ENCODE data around the gene IKZF2.

IKZF2 gene

DNA sequence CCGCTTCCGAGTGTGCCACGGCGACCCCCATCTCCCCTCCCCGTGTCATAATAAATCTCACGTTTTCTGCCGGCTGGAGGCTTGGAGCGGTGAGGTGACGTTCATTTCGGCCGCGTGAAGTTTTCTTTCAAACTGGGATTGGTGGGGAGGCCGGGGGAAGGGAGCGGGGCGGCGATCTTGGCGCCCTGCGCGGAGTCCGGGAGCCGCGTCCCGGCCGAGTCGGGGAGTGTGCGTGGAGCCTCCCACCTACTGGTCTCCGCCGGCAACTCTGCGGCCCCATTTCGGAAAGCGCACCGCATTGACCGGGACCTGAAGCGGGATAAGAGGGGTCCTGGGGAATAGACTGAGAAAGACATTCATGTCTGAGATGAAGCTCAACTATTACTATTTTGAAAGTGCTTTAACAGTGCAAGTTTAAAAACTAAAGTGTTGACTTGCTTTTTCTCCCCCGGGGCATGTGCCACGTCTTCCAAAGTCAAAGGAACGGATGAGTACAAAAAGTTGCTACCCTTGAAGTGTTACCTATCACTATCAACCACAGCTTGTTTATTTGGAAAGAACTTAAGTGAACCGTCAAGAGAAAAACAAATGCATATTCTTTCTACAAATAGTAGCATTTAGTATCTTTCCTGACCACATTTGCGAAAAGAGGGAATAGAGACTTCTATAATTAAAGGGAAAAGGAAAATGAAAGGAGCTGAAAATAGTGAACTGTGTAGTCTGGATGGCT is 818 bp upstream of the IKZF2 start:
- DNase-seq, result peak; percentile 30

DNA sequence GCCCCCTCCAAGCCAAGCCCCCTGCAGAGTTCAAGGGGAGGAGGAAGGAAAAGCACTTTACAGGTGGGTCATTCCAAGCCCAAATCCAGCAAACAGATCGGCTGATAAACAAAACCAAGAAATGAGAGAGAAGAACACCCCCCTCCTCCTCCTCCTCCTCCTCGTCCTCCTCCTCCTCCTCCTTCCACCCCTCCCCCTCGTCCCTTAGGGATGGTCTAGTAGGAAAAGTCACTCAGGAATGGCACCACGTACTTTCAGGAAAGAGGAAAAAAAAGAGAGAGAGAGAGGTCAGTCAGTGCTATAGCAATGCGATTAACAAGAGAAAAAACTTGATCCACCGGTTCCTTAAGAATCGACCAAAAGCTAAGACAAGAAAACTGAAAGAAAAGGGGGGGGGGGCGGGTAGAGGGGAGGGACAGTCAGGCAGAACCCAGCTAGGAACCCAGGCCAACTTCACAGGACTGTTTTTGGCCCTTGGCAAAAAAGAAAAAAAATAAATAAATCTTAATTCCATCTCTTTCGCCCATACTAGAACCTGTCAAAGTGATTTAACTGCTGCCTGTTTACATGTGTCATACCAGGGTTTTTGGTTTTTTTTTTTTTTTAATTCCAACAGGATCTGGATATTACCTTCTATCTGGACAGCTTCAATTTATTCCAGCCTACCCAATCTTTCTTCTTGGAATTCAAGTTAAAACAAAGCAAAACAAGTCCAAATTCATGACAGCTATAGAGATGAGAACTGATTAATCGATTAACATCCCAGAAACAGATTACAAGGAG is 906 bp downstream of the IKZF2 start:
- no peak for DNase-seq

DNA sequence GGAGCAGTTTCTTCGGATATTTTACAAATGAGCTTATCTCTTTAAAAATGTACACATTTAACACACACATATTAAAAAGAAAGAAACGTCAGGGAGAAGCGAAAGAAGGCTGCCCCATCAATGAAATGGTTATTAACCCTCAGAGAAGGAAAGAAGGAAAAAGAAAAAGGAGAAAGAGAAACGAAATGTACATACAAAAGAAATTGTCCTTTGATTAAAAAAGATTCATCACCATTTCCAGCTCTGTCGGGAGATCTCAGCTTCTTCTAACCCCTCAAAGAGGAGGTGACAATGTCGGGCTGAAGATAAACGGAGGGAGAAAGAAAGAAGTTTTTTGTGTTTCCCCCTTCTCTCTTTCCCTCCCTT is 1.5 kb downstream of the IKZF2 start:
- no peak for DNase-seq

DNA sequence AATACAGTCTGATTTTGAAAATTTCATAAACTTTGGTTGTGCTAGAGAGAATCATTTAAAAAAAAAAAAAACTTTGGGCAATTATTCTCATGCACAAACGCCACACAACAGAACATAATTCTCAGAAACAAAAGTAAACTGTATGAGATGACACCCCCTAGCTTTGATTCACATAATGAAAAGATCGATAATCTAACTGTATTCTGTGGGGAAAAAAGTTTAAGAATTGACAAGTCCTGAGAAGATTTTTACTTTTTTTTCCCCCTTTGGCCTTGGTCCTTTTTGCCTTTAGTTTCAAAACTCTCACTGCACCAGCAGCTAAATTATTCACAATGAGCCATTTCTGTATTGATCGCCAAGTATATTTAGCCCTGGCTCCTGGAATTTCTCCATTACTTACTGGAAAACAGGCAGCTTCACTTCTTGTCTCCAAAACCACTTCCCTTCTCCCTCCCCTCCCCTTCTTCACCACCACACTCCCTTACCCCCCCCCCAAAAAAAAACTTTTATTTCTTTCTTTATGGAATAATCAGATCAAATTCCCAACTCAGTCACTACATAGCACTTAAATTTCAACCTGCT is 2.0 kb downstream of the IKZF2 start:
- DNase-seq, result no peak

DNA sequence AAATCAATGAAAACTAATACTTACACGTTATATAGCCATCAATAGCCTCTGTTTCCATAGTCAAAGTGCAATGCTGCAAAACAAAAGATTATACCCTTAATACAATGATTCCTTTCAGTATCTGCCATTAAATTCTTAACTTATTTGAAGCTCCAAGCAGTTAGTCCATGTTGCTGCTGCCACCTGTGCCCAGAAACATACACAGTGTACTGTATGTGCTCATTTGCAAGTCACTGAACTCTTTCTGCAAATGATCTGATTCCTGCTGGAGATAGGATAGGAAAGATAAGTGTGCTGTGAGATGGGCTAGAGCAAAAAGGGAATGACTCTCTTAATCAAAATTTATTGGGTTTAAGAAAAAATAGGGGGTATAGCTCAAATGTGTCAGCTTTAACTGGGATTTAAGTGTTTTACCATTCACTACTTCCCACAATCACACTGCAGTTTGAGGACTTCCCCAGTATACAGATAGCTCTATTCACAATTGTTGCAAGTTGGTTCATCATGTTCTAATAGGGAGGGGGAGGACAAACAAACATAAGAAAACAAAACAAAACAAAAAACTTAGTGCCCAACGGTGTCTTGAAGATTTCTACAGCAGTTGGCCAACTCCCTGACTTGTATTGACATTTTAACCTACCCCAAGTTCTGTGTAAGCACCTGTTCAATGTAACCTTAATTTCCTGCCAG is 2.7 kb downstream of the IKZF2 start:
- no peak for DNase-seq

DNA sequence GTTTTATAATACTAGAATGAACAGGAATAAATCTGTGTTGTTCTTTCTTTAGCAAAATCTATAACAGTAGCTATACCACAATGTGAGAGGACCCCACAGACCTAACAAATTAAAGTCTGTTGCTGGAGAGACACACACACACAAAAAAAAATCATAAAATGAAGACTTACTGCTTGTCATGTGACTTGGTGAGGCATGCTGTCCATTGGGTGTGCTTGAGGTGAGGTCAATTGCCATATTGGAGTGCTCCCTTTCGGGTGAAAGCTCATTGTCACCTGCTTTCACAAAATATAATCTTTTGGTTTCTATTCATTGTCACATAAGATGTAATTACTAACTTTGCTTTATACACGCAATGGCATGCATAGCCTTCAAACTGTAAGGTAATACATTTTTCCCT is 3.9 kb downstream of the IKZF2 start:
- DNase-seq, result no peak

DNA sequence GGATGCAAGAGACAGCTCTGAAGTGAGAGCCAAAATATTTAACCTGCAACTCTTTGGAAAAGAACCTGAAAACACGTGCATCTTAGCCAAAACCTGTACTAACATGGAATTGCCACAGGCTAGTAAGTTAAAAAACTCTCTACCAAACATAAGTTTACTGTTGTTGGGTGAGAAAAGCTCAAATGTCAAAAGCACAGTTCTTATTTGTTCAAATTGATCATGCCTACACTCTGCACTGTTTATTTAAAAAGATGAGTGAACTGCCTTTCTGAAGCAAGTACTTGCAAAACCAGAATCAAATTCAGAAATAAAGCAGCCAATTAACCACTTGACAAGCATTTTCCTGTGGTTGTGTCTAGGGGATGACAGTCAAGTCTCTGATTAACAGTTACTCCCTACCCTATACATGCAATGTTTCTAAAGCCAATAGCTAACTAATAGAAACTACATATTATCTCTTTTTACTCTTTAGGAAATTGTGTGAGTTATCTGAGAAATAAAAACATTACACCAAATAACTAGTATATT is 5.6 kb downstream of the IKZF2 start:
- no peak for DNase-seq

DNA sequence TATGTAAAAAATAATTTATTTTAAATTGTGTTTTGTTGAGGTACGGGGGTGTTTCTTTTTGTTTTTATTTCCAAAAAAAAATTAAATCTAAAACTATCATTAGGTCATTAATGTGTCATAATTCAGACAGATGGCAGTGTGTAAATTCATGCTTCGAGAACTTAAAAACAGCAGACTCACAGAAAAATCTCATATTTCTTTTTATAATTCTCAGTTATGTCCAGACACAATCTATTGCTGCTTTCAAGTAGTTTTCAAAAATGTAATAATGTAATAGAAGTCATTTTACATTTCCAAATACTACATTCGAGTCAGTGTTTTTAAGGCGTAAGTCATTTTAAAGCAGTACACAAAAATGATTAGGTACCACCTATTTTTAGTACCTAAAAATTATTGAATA is 14.3 kb downstream of the IKZF2 start:
- DNase-seq, result no peak

DNA sequence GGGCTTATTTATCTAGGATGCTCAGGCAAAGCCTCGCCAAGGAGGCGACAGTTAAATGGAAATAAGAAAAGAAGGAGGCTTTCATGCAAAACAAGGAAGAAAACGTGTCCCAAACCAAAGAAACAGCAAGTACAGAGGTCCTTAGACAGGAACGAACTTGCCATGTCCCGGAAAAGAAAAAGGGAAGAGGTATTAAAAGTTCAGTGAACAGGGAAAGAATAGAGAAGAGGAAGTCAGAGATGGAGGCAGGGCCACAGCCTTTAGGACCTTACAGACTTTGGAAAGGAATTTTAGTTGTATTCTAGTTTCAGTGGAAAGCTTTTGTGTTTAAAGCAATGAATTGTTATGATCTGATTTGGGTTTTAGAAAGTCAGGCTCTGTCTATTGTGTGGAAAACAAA is 22.1 kb downstream of the IKZF2 start:
- no peak for DNase-seq

DNA sequence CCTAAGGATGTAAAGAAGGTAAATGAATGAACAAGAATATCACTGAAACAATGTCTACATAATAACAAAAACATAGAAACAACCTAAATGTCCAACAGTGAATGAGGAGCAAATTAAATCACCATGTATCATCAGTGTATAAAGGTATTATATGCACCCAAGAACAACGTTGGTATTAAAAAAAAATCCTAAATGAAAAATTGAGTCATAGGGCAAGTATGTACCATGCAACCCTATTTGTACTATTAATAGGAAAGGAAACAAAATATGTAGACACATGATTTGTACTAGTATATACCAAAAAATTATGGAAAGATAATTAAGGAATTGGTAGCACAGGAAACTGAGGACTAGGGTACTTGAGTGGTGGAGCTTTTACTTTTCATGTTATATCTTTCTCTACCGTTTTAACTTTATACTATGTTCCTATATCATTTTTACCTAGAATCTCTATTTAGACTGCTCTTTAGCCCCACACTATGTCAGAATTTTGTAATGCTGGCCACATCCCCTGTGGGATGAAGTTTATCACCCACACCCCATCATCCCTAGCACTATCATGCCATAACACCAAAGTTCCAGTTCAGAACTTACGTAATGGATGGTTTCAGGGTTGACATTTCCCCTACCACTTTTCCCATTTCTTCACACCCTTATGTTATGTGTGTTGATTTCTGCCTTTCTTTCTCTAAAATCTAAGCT is 25.6 kb downstream of the IKZF2 start:
- no peak for DNase-seq

DNA sequence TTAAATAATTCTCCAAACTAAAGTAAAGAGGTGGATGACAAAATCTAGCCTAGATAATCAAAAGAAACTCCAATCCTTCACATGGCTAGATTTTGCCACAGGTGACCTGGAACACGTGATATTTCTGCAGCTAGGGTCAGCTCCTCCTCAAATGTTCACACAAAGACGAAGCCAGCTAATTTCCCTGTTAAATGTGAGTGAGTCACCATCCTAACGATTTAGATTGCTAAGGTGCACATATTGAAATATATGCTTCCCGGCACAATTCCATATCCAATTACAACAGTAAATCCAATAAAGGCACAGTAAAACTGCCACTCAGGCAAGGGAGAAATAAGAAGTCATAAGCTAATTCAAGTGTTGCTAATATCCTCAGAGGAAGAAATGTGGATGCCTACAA is 28.7 kb downstream of the IKZF2 start:
- DNase-seq, result no peak

DNA sequence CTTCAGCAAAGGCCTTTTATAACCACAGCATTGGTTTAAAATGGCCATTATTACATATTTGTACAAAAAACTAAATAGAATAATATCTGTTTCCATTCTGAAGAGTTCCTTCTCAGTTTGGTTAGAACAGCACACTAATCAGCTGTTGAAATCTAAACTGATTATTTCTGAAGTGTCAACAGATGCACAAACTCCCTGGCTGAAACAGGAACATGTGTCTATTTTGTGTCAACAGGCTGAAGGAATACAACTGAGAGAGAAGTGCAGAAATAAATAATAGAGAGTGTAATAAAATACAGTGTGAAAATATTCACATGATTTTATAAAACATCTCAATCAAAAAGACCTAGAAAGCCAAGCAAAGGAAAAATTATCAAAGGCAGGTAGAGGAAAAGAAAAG is 29.7 kb downstream of the IKZF2 start:
- DNase-seq, result no peak

DNA sequence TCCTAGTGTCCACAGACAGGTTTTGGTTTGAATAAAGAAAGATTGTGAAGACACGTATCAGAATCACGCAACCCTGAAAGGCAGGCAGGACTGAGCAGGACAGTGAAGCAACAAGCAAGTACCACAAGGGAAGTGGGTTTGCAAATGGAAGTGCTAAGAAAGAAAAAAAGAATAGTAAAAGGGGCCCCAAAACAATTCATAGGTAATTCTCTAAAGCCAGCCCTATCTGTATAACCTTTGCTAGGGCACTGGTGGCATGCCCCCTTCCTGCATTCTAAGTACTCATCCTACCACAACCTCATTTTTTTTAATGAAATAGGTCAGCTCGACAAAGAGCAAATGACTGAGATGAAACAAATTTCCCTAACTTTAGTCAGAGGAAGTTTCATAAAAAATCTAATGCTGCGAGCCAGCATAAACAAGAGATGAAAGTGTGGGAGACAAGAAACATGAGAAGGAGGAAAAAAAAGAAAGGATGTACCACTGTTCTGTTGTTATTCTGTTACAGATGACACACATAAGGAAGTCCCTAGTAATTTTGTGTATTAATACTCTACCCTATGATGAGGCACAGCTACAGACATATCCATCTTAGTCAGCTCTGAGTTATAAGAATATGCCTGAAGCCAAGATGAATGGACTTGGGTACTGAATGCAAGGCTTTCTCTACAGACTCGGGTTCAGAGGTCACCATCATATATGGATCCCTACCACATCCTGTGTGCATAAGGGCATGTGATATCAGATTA is 32.2 kb downstream of the IKZF2 start:
- no peak for DNase-seq

DNA sequence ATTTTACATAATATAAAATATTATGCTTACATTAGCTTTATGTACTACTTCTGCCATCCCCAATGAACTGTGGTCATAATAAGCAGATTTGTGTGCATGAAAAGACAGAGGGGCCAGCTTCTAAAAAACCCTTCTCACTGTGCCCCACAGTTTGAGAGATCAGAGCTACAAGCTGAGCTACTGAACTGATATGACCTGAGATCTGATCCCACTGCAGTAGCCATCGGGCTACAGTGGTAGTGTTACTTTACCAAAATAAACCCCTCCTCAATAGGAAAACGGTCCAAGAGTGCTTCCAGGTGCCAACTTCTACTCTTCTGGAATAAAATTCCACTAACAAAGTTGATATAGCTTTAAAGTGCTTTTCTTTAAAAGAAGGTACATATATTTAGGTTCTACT is 43.1 kb downstream of the IKZF2 start:
- no peak for DNase-seq

DNA sequence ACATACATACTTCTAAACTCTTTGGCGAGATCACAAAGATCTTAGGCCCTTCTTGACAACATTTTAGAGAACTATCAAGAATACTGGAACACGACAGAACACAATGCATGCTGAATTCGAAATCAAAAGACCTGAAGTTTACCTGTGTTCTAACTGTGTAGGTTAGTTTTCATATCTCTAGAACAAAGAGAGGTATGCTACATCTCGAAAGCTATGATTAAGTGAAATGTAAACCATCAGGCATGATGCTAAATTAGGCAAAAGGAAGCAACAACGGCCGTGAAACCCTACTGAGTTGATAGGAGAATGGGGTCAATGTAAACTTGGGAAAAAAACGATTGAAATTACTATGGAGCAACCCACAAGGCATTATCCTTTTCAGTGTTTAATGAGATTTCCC is 43.7 kb downstream of the IKZF2 start:
- DNase-seq, result no peak

DNA sequence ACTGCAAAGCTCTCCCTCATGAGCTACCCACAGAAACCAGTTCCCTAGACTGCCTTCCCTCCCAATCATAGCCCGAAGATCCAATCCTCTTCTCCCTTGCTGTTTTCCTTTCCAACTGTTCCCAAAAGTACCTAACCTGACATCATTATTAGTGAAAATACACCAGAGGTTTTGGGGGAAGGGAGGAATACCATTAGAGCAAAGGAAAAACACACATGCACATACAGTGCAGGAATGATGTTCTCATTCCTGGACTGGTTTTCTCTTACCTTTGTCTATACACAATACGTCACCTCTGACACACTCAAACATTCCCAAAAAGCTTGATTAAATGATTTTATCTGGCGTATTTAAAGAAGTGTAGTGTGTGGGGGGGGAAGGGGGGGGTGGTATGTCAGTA is 46.2 kb downstream of the IKZF2 start:
- DNase-seq, result no peak

DNA sequence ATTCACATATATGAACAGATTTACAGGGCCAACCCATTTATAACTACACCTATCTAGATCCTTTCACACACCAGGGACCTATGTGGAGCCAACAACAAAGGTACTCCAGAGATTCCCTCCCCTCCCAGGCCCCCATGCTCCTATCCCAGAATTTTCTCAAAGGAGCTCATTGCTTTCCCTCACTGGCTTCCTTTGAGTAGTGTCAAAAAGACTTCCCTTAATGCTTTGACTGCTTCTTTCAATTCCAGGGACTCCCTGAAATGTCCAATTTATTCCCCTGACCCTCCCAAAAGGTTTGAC is 46.6 kb downstream of the IKZF2 start:
- no peak for DNase-seq

DNA sequence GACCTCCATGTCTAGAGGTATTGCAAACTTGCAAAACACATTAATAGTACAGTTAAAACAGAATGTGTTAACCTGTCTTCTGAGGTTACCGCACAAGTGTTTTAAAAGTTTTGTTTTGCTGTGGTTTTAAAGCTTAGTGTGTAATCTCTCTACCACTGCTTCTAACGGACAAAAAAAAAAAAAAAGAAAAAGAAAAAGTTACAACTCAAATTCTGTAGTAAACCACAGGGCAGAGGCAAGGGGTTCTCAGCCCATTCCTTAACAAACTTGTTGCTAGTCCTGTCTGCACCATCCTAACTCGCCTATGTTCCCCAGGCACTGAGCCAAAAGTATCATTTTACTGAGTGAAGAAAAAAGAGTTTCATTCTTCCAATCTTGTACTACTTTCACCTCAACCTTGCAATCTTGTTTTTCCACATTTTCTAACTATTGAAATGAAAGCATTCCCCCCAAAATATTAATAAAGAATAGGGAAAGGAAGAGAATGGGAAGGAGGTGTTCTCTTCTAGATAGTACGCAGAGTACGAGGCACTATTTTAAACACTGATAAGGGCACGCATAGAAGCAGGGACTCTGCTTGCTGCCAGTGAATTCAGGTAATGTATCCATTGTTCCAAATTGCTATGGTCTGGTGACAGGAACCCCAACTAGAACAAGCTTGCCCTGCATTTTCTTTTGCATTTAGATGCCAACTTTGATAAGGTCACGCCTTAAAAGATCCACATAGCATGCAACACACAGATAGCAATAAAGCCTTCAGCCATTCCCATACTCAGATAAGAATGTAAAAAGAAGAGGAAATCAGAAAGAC is 47.1 kb downstream of the IKZF2 start:
- DNase-seq, result no peak

DNA sequence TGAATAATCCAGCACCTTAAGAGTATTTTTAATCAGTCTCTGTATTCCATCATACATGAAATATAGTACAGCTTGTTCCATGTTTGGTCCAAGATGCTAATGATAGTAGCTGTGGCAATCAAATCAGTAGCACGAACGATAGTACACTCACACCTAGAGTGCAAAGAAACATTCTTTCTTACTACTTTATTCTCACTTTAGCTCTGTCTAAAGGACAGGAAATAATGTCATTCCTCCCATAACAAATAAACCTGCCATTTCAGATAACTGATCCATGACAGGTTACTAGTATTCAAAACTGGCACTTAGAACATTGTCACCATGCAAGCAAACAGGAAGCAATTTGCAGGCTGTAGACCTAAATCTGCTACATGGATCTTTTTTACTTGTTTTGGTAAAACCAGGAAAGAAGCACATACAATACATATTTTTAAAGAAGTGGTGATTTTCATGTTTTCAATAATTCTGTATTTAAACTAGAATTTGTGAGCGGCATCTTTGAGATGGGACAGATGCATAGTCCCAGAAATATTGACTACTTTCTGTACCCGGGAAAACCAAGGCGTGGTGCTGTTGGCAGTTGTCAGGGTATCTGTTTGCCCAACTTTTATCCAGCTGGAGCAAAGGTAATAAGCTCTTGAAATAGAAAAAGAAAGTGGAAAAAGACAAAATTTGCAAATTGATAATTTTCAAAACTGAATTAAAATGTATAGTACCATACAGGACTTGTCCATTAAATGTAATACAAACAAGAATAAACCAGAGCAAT is 49.5 kb downstream of the IKZF2 start:
- DNase-seq, result no peak

DNA sequence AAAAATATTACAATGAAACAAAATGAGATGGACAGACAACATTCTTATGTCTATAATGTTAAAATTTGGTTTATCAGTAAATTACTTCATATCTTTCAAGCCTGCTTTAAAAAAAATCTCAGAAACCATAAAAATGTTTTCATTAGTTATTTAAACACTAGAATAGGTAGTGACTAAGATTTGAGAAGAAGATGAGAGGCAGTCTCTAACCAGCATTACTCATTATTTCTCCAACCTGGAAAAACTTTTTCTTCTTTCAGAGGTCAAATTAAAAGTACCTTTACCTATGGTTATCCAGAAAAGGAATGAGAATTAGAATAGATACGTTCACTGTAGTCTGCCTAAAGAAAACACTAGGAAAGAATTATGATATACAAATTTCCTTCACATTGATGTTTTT is 50.3 kb downstream of the IKZF2 start:
- no peak for DNase-seq

DNA sequence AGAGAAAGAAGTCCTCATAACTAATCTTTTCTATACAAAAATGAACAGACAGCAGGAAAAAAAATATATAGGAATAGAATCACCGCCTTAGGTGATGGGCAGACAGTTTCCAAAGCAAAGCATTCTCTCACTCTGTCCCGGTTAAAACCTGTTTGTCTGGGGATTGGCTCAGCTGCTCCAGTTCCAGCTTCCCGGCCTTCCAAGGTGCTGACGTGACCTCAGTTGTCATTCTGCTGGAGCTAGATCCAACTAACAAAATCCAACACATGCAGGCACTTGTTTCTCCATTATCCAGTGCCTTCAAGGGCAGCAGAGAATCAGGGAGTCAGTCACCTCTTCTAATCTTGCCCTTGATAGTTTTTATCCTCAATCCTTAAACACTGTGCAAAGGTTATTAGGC is 52.8 kb downstream of the IKZF2 start:
- no peak for DNase-seq

Measured in activated gamma-delta T cell (primary cell).